PFSK-1 (cell line): Measurements from ENCODE around the gene TEX30.

Experiments used
- POLR2AphosphoS5 ChIP-seq: IDR thresholded peaks from 2 replicates; pipeline ENCODE4 v1.6.1; 2012; ENCODE audit warnings: low read depth, mild to moderate bottlenecking, control low read depth, low read length, moderate library complexity
- REST ChIP-seq, 2 experiments: IDR thresholded peaks; 2 replicates each; pipeline versions ENCODE4 v1.6.1 to v1.8.0; 2011 to 2012; ENCODE audit warnings: low read depth in 2 of 2, low read length in 2 of 2, control low read depth in 1 of 2, inconsistent platforms in 1 of 2, mild to moderate bottlenecking in 1 of 2, moderate library complexity in 1 of 2; ENCODE audit not compliant: insufficient read depth in 1 of 2
- TAF1 ChIP-seq: IDR thresholded peaks from 2 replicates; pipeline ENCODE4 v1.6.1; 2012; ENCODE audit warnings: low read length, control low read depth, borderline replicate concordance; ENCODE audit not compliant: insufficient read depth

GRCh38 chr13:102781591-102781990 is 8.0 kb upstream of the TEX30 start:
- TF ChIP-seq REST (IDR thresholded peaks at IDR 0.05; ENCODE audit: insufficient read depth in 1 of 2, low read depth in 2 of 2, low read length in 2 of 2) (no peak), POLR2AphosphoS5 (no peak), TAF1 (no peak)
